Caco-2 (cell line): Measurements from ENCODE around the gene GJA3. TPM values are rescaled to one million over a fixed set of nuclear protein-coding genes. Genes with fewer than 3 reads are reported as not detected.

Experiments
- BruUV-seq: library from RNA; stranded (reverse); fragments of 400-500 nt; replicated peaks from 2 replicates; lab custom pipeline; 2021; lab: Mats Ljungman, UMichigan
- CTCF ChIA-PET: fragments of 300-600 bp; sonication (Branson Sonifier 250); formaldehyde crosslinking; loops from one replicate; lab custom pipeline; 2022; ENCODE audit warnings: antibody characterized with exemption; lab: Charles Lee
- POLR2A ChIA-PET: fragments of 300-600 bp; sonication (Branson Sonifier 250); formaldehyde crosslinking; loops from one replicate; lab custom pipeline; 2022; ENCODE audit warnings: antibody characterized with exemption; lab: Charles Lee
- DNase-seq, 2 experiments: peaks; one replicate each; pipeline versions ENCODE4 v3.0.0 to v3.0.0-alpha.2; 2020 to 2022
- H3K27me3 ChIP-seq: replicated peaks from 2 replicates; pipeline ENCODE4 v1.6.0; 2011; ENCODE audit warnings: low read length; ENCODE audit not compliant: control insufficient read depth, insufficient read depth
- H3K36me3 ChIP-seq: 2 replicates; pipeline ENCODE4 v1.5.1; 2011; ENCODE audit warnings: low read length; ENCODE audit not compliant: control insufficient read depth, insufficient read depth
- H3K4me1 ChIP-seq: fragments of 250-450 bp; sonication (Bioruptor Pico); 2 replicates; pipeline ENCODE4 v1.5.1; 2020; ENCODE audit warnings: mild to moderate bottlenecking
- H3K4me3 ChIP-seq: 2 replicates; pipeline ENCODE4 v1.5.1; 2011; ENCODE audit warnings: low read depth, mild to moderate bottlenecking, control low read depth, low read length
- H3K9me3 ChIP-seq: fragments of 250-450 bp; sonication (Bioruptor Pico); 2 replicates; pipeline ENCODE4 v1.5.1; 2020; ENCODE audit warnings: mild to moderate bottlenecking, moderate library complexity
- H3K27ac Mint-ChIP-seq: one replicate; pipeline ENCODE4 v1.8.0; 2022; ENCODE audit warnings: mixed read lengths; ENCODE audit not compliant: unreplicated experiment
- H3K27me3 Mint-ChIP-seq: one replicate; pipeline ENCODE4 v1.8.0; 2022; ENCODE audit warnings: mixed read lengths; ENCODE audit not compliant: insufficient read depth, unreplicated experiment
- H3K36me3 Mint-ChIP-seq: one replicate; pipeline ENCODE4 v1.8.0; 2022; ENCODE audit warnings: mild to moderate bottlenecking, mixed read lengths; ENCODE audit not compliant: insufficient read depth, unreplicated experiment
- H3K4me1 Mint-ChIP-seq: one replicate; pipeline ENCODE4 v1.8.0; 2022; ENCODE audit warnings: low read depth, mixed read lengths; ENCODE audit not compliant: unreplicated experiment
- H3K4me3 Mint-ChIP-seq: one replicate; pipeline ENCODE4 v1.8.0; 2022; ENCODE audit warnings: mild to moderate bottlenecking, moderate library complexity, mixed read lengths; ENCODE audit not compliant: unreplicated experiment
- H3K9me3 Mint-ChIP-seq: one replicate; pipeline ENCODE4 v1.8.0; 2022; ENCODE audit warnings: mixed read lengths; ENCODE audit not compliant: unreplicated experiment
- CTCF ChIP-seq, 2 experiments: fragments of 200-600 bp in 1 of 2; IDR thresholded peaks; 1 replicate in 1 of 2; 2 replicates in 1 of 2; pipeline versions ENCODE4 v1.5.1 to v1.8.0; 2011 to 2022; ENCODE audit warnings: antibody characterized with exemption in 1 of 2, control low read depth in 1 of 2, inconsistent platforms in 1 of 2, low read depth in 1 of 2, low read length in 1 of 2, mild to moderate bottlenecking in 1 of 2, moderate library complexity in 1 of 2; ENCODE audit not compliant: insufficient read depth in 1 of 2, severe bottlenecking in 1 of 2, unreplicated experiment in 1 of 2
- intact Hi-C: fragments of 100-400 bp; cut with micrococcal nuclease; formaldehyde crosslinking; loops from one replicate; pipeline ENCODE4 v1.10.0; 2022; ENCODE audit not compliant: unreplicated experiment
- total RNA-seq: library from RNA; stranded (reverse); gene quantifications from 2 replicates; pipeline ENCODE4 v1.2.3, GENCODE V29; 2022

GJA3 gene
- total RNA-seq, 1 experiment from 2014 or later: 0.11 TPM

- Mint-ChIP-seq H3K27ac (no peak overlapping the region), H3K9me3 (no peaks in the 10 kb centered on the region), H3K4me3 (no peak overlapping the region), H3K27me3 (peaks cover 25% of the 10 kb centered on the region), H3K4me1 (no peaks in the 10 kb centered on the region), H3K36me3 (no peaks in the 10 kb centered on the region)
- ChIA-PET CTCF (no interaction called here), POLR2A (no interaction called here)
- no TSS peak for BruUV-seq
- H3K27me3 ChIP-seq: peaks cover 1% of the 10 kb centered on the region
- no peaks in the 10 kb centered on the region for H3K36me3 ChIP-seq
- DNase-seq: no peak
- intact Hi-C loops: no loop called here
- H3K9me3 ChIP-seq: no peaks in the 10 kb centered on the region
- TF ChIP-seq CTCF (IDR thresholded peaks at IDR 0.05; ENCODE audit: insufficient read depth in 1 of 2, low read depth in 1 of 2, low read length in 1 of 2, severe bottlenecking in 1 of 2, unreplicated experiment in 1 of 2): no peak
- 0 out of 2 replicates have a peak, but pooled peaks cover 6% of the 10 kb centered on the region for H3K4me1 ChIP-seq
- H3K4me3 ChIP-seq: no peak overlapping the region
Measured at GRCh38 chr13:20190481-20191310, 29.8 kb upstream of the GJA3 start.

DNA sequence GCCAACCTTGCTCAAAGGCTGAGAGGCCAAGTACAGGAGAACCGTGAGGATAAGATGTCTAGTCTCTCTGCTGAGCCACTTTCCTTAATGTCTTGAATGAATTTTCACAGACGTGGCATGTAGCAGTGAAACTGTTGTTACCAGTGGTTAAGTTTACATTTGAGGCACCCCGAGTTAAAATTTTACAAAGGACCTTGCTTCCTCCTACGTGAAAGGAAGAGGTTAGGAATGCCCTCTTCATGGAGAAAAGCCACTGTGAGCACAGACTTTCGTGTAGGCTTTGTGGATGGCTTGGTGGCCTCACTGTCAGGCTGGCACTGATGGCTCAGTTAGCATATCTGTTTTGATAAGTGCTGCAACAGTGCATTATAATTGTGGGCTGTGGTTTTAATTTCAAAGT, 29.2 kb upstream of the GJA3 start:
- ChIA-PET CTCF (interaction anchor here (0.5 to 1.2 kb wide), 3 partner anchors 11 to 151 kb away, joined by 3 read pairs; no protein-coding TSS in a partner anchor), POLR2A (no interaction called here)
- Mint-ChIP-seq H3K27ac (no peak overlapping the region), H3K27me3 (peaks cover 20% of the 10 kb centered on the region), H3K36me3 (no peaks in the 10 kb centered on the region), H3K4me1 (no peaks in the 10 kb centered on the region), H3K4me3 (no peak overlapping the region), H3K9me3 (no peaks in the 10 kb centered on the region)
- intact Hi-C loops: no loop called here
- H3K4me1 ChIP-seq: 0 out of 2 replicates have a peak, but pooled peaks cover 6% of the 10 kb centered on the region
- no TSS peak for BruUV-seq
- H3K27me3 ChIP-seq: no peaks in the 10 kb centered on the region; the same call in 1 of the 2 replicates
- no peak for TF ChIP-seq CTCF (IDR thresholded peaks at IDR 0.05; ENCODE audit: insufficient read depth in 1 of 2, low read depth in 1 of 2, low read length in 1 of 2, severe bottlenecking in 1 of 2, unreplicated experiment in 1 of 2)
- H3K36me3 ChIP-seq: no peaks in the 10 kb centered on the region
- no peaks in the 10 kb centered on the region for H3K9me3 ChIP-seq
- no peak for DNase-seq
- H3K4me3 ChIP-seq: no peak overlapping the region

- peak; percentile 10 to 13 for TF ChIP-seq CTCF (IDR thresholded peaks at IDR 0.05; ENCODE audit: insufficient read depth in 1 of 2, low read depth in 1 of 2, low read length in 1 of 2, severe bottlenecking in 1 of 2, unreplicated experiment in 1 of 2)
- ChIA-PET CTCF (interaction anchor here (0.6 to 1.2 kb wide), 3 partner anchors 10 to 593 kb away, joined by 3 to 5 read pairs (median 3); no protein-coding TSS in a partner anchor), POLR2A (no interaction called here)
- no peaks in the 10 kb centered on the region for H3K36me3 ChIP-seq
- Mint-ChIP-seq H3K27me3 (peaks cover 10% of the 10 kb centered on the region), H3K36me3 (no peaks in the 10 kb centered on the region), H3K4me1 (no peaks in the 10 kb centered on the region), H3K9me3 (no peaks in the 10 kb centered on the region), H3K4me3 (no peak overlapping the region), H3K27ac (no peak overlapping the region)
- peak in 1 of 2 experiments; percentile 30 for DNase-seq
- no peaks in the 10 kb centered on the region for H3K9me3 ChIP-seq
- H3K27me3 ChIP-seq: no peaks in the 10 kb centered on the region; the same call in 1 of the 2 replicates
- intact Hi-C loops: no loop called here
- no peak overlapping the region for H3K4me3 ChIP-seq
- no TSS peak for BruUV-seq
- 0 out of 2 replicates have a peak, but pooled peaks cover 6% of the 10 kb centered on the region for H3K4me1 ChIP-seq
Measured at GRCh38 chr13:20188667-20189553, 28.1 kb upstream of the GJA3 start.
